Suppressor macrophage treated with lipopolysaccharide for 1 hour (primary cell): ENCODE data around the gene PTGIS.

Source experiments
- DNase-seq, 3 donors: peaks; one replicate each; pipeline ENCODE4 v3.0.0-alpha.2; 2020 to 2022

PTGIS gene

DNA sequence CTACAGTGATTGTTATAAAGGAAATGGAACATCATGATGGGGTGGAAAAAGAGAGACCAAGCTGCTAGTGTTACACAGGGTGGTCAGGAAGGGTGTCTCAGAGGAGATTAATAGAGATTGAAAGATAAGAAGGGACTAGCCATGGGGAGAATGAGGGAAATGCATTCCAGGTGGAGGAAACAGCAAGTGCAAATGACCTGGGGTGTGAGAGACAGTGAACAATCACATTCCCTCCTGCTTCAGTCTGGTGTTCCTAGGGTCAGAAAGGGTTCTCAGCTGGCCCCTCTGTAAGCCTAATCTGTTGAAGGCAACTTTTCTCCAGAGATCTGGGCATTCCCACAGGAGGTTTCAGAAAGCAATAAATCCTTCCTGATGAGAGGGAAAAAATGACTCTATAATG, 81.9 kb downstream of the PTGIS start:
- no peak for DNase-seq

DNA sequence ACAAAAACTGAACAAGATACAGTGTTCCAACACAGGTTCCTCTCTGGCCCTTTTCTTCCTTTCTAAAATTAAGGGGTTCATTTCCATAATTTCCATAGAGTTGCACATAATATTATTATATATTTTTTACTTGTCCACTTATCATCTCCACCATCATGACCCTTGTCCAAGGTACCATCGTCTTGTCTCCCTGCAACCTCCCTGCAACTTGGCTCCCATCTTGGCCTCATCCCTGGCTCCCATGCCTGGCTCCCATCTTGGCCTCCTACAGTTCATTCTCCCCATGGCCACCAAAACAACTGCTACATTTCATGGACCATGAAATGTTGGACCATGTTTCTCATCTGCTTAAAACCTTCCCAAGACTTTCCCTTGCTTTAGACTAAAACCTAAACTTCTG, 82.4 kb downstream of the PTGIS start:
- no peak for DNase-seq

DNA sequence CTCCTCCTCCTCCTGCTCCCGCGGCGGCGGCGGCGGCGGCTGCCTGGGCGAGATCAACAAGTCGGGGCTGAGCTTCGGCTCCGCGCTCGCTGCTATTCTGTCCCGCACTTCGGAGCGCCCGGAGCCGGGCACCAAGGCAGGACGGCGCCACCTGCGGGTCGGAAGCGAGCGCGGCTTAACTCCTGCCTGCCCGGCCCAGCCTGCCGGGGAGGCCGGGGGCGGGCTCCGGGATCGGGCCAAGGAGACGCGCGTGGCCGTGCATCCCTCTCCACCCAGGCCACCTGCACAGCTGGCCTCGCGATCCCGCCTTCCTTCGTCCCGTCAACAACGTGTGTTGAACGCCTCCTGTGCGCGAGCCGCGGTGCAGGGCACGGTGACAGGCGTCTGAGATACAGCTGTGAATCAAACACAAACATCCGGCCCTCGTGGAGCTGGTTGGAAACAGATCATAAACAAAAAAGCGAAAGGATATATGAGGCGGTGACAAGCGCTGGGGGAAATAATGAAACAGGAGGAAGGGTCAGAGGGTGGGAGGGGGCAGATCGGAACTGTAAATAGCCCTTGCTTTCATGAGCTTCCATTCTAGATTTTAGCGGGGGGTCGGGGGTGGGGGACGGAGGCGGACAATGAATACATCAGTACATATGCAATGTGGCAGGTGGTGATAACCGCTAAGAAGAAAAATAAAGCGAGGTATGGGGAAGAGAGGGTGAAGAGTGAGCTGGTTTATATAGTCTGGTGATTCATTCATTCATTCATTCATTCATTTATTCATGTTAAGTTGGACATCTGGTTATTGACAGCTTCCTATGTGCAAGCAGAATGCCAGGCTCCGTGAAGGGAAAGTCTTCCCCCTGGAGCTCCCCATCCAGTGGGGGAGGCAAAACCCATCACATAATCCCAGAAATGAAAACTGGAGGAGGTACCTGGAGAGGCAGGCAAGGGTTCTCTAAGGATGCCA, 83.5 kb downstream of the PTGIS start:
- peak; percentile 64 to 86 (median 76) for DNase-seq

DNA sequence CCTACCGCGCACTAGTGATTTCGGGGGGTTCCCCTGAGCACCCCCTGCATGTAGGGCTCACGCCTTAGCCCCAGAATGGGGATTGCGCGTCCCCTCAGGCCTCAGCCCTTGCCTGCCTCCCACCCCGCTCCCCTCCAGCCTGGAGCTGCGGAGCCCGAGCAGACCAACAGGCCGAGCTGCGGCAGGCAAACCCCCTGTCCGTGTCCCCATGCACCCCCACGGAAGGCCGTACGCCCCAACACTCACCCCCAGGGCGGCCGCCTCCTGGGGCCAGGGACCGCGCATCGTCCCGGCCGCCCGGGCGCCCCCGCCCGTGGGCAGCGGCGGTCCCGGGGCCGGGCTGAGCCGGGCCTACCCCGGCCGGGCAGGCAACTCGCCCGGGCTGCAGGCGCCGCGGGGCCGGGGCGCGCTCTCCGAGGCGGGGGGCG, 84.2 kb downstream of the PTGIS start:
- no peak for DNase-seq

DNA sequence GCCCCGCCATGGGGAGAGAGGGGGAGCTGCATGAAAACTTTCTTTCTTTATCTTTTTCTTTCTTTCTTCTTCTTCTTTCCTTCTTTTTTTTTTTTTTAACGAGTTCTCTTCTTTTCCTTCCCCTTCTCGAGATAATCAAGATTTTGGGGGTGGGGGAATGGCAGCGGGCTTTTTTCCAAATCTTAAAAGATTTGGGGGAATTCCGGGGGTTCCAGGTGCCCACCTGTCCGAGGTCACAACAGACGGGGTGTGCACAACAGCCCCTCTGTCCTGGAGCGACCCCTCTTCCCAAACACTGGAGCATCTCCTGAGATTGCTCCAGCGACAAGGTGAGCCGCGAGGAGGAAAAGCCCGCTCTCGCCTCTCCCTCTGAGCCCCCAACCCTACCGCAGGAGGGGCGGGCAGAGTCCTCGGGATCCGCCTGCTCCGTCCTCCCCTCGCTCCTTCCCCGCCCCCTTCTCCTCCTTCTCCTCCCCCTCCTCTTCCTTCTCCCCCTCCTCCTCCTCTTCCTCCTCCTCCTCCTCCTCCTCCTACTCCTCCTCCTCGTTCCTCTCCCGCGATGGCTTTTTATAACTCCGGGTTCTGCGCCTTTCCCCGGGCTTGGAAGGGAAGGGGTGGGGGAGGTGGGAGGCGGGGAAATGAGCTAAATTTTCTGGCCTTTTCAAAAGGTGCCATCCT, 84.8 kb downstream of the PTGIS start:
- DNase-seq, result no peak

DNA sequence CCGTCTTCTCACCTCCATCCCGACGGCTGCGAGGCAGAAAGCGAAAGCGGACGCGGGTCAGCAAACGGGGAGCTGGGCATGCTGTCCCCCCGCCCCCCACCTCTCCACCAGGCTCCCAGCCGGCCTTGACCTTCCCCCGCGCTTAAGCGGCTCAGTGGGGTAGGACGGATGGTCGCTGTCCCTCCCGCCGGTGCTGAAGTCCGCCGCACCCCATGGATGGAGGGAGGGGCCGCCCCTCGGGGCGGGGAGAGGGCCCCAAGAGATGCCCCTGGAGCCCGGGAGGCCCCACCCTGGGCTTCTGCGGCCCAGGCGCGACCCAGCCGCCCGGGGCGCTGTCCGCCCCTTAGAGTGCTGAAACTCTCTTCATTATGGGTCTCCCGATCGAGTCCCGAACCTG, 85.3 kb downstream of the PTGIS start, which contains the start of gene KCNB1:
Gene KCNB1, minus strand, starts transcription at position 48 of the 397 bp plus-strand sequence. CDS start 188 bp downstream, outside the sequence.
- peak; percentile 25 to 57 (median 29) for DNase-seq

DNA sequence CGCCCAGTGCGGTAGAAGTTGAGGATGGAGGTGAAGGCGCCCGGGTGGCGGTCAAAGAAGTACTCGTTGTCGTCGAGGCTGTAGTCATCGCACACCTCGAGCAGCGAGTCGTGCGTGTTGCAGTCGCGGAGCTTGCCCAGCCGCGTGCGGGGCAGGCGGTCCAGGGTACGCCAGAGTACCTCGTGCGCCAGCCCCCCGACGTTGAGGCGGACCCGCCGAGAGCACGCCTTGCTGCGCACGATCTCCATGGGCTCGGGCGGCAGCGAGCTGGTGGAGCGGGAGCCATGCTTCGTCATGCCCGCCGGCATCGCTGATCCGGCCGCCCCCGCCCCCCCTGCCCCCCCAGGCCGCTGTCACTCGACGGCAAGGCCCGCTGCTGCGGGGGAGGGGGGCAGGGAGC, 85.8 kb downstream of the PTGIS start:
- no peak for DNase-seq

DNA sequence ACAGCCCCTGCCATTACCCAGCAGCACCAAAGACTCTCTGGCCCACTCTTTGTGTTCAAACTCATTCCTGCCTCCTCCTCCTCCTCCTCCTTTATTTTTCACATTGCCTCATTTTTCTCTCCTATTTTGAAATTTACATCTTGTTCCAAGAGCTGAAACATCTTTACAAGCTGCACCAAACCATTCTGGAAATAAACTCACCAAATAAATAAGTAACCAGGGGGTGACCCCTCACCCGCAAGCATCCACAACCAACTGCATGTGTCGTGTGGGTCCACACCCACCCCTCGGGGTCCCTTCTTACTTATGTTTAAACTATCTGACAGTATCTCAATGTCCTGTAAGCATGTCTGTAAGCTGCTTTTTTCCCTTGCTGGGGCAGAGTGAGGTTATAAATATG, 86.8 kb downstream of the PTGIS start:
- no peak for DNase-seq

DNA sequence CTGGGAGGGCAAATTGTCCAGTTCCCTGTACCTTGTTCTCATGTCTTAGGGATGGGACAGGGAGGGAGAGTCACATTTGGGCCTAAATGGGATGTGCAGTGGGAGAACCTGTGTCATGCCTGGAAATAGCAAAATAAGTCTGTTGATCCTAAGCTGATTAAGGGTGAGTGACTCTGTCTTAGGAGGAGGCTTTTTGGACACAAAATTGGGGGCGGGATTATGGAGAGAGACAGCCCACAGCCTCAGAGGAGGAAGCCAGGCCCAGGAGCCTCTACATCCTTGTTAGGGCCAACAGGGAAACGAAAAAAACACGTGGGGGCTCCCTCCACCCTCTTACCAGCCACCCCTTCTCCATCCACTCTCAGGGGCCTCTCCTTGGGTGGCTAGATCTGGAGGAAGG, 87.7 kb downstream of the PTGIS start:
- no peak for DNase-seq

DNA sequence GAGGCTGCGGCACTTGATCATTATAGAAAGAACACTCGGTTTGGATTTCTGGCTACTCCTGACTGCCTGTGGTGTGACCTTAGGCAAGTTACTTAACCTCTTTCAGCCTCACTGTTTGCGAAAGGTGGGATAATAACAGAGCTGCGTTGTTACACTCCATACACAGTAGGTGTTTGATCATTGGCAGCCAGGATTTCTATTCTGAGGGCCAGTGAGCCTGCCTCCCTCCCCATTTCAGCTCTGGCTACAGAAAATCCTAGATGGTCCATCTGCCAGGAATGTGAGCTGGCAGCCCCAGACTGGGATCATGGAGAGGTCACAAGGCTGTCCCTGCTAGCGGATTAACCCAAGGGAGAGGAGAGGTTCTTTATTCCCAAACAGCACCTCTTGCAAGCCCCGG, 88.2 kb downstream of the PTGIS start:
- DNase-seq, result no peak

DNA sequence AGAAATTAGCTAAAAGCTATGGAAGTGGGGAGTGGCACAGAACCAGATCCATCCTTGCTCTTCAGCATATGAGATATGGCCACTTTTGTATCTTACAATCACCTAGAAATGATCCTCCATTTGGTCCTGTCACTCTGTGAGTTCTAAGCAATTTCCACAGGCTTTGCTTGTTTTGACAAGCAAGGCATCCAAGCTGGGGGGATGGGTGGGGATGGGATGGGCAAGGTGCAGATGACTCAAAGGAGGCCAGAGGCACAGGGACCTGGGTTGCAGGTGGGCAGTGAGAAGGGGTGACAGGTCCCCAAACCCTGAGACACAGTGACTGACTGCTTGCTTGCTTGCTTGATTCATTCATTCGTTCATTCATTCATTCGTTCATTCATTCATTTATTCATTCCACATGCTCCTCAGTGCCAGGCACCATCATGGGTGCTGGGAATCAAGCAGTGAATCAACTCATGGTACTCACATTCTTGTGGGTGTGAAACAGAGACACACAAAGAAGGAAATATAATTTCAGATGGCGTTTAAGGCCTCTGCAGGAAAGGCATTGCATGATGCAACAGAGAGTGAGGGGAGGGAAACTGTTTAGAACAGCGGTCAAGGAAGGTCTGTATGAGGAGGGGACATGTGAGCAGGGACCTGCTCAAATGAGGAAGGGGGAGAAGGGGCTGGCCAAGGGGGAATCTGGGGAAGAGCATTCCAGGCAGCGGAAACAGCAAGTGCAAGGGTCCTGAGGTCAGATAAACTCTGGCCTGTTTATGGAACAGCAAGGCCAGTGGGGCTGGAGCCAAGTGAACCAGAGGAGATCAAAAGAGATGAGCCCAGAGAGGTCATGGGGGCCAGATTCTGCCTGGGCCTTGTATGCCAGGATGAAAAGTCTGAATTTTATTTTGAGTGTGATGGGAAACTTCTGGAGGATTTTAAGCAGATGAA, 88.9 kb downstream of the PTGIS start:
- no peak for DNase-seq

DNA sequence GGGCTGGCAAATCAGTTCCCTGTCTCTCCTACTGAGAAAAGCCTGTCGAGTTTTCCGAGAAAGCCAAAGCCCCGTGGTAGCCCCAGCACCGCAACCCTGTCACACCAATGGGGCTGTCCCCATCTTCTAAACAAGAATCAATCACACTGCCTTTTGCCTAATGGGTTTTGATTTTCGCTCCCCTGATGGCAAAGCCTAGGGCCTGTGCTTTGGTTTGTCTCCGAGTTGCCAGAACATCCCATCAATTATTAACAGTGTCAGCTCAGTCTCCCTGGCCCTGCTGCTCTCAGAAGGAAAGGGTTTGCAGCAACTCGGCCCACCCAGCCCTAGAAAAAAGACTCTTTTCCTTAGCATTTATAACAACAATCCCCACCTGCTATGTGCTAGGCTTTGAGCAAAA, 89.7 kb downstream of the PTGIS start:
- DNase-seq, result no peak

DNA sequence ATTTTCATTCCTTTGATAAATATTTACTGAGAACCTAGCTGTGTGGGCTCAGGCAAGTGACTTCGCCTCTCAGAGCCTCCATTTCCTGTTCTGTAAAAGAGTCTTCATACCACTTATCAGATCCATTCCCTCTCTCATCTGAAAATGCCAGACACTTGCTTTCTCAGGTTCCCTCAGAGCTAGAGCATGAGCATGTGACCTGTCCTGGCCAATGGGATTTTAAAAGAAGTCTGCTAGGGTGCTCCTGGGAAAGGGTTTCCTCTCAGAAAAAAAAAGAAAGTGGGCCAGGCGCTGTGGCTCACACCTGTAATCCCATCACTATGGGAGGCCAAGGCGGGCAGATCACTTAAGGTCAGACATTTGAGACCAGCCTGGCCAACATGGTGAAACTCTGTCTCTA, 90.7 kb downstream of the PTGIS start:
- no peak for DNase-seq

DNA sequence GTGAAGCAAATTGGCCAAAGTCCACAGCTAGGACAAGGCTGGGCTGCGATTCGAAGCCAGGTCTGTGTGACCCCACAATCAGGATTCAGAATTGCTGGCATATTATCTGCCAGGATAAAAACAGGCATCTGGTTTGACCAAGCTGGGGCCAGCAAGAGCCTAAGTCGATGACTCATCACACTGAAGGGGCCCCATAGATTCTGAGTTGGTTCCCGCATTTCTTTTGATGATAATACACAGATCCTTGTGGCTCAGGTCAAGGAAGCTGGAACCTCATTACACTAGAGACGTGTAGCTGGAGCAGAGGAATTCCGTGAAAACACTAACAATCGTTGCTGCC, 92.0 kb downstream of the PTGIS start:
- no peak for DNase-seq

DNA sequence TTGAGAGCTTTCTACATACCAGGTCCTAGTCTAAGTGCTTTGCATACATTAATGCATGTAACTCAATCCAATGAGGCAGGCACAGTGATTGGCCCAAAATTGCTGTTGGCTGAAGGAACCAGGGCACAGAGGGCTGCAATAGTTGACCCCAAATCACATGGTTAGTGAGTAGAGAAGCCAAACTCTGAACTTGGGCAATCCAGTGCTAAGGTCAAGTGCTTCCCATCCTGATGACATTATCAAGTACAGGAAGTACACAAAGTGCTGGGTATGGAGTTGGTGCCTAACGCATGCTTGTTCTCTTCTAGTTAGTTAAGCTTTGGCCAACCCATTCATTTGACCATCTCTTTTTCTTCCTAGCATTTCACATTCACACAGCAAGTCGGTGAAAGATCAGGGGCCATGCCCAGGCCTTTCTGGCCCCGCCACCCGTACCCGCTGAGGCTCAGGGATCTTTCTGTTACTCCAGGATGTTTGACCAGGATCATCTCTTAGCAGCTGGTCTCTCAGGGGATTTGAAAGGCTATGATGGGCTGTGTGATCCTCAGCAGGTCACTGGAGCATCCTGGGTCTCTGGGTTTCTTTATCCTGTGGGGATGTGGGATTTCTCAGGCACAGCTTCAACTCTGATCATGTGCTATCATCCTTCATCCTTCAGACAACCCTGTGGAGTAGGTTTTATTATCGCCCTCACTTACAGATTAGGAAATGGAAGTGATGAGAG, 92.5 kb downstream of the PTGIS start:
- peak in 1 of 3 donors; percentile 35 for DNase-seq

DNA sequence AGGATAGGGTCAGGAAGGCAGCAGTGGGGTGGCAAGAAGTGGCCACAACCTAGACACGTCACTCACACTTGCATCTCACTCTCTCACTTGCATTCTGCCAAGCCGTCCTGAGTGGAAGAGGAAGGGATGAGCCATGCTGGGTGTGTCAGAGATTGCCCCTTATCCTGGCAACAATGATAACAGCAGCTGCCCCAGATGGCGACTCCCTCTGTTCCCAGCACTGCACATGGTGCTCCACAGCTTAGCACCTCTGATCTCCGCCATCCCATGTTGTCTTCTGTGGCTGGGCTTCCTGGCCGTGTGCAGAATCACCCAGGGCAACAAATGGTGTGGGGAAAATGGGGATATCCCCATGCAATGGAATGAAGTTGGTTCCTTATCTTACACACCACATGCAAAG, 96.5 kb downstream of the PTGIS start:
- DNase-seq, result no peak

DNA sequence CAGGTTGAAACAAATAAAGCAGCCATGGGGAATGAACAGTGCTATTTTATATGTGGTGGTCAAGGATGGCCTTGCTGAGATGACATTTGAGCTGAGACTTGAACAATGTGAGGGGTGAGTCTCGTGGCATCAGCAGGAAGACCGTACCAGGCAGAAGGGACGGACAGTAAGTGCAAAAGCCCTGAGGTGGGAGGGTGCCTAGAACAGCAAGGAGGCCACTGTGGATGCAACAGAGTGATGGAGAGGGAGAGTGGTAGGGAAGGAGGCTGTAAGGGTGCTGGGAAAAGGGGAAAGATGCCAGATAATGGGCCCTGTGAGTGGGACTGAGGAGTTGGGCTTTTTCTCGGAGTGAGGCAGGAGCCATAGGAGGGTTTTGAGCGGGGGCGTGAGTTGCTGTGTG, 97.0 kb downstream of the PTGIS start:
- DNase-seq, result no peak

DNA sequence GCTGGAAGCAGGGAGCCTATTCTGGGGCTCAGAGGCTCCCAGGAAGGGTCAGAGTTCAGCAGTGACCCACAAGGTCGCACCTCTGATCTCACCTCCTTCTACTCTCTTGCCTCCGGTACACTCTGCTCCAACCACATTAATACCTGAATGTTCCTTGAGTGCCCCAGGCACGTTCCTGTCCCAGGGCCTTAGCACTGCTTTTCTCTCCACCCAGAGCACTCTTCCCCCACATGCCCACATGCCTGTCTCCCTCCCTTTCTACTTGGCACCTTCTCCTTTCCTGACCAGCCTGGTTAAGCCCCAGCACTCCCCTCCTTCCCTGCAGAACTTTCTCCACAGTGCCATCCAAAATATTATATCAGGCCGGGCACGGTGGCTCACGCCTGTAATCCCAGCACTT, 98.9 kb downstream of the PTGIS start:
- DNase-seq, result no peak

DNA sequence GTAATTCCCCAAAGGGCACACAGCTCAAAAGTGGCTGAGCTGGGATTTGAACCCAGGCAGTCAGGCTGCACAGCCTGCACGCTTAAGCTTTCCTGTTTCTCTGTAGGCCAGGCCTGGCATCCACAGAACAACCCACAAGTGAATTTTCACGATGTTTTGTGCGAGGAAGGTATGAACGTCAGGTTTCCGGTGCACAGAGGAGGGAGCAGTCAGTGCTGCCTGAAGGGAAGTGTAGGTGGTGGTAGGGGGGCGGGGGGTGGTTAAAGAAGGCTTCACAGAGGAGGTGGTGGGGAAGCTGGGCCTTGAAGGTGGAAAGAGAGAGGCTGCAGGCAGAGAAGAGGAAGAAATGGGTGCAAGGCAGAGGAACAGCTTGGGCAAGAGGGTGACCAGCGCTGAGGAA, 99.5 kb downstream of the PTGIS start:
- no peak for DNase-seq

DNA sequence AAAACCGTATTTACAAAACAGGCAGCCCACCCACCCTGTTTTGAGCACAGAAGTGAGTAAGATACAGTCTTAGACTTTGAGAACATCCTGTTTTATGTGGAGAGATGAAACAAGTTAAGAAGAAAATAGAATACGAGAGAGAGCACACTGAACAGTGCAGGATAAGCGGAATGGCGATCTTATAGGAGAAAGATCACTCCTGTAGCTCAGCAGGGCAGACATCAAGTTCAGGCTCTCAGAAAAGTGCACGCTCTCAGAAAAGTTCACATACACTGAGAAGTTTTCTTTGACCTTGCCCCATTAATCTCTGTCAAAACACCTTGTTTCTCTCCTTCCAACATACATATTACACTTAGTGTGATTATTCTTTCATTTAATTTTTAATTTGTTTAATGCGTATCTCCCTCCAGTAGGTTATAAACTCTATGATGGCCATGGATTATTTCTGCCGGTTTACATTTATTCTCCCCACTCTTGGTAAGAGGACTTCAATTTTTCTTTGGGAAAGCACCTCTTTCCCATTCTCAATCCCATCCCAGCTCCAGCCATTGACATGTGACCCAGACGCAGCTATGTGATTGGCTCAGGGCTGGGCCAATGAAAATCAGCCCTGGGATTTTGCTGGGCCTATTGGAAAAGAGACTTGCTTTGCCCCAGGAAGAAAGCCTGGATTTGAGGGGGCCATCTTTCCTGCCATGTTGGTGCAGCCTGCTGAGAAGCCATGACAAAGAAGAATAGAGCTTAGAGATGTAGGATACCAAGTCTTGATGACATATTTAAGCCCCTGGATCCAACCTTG, 101.6 kb downstream of the PTGIS start:
- no peak for DNase-seq

DNA sequence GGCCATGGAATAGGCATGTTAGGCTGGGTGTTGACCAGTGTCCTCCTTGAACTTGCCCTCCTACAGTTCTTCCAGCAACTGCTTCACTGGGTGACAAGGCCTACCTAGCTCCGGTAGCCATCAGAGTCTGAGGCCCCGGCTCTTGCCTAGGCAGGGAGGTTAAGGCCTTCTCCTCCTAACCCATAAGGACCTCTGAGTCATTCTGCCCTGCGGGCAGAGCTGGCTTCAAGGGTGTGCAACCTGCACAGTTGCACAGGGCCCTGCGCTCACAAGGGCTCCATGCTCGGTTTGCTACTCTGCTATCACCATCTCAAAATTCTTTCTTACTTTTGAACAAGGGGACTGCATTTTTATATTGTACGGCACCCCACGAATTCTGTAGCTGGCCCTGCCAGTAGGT, 103.4 kb downstream of the PTGIS start:
- no peak for DNase-seq

DNA sequence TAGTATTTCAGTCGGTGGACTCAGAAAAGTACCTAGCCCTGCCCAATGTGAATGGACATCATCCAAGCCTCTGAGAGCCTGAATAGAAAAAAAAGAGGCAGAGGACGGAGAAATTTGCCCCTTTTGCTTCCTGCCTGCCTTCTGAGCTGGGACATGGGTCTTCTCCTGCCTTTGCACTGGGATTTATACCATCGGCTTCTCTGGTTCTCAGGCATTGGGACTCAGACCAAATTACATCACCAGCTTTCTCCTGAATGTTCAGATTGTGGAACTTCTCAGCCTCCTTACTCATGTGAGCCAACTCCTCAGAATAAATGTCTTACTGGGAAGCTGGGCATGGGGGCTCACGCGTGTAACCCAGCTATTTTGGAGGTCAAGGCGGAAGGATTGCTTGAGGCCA, 105.3 kb downstream of the PTGIS start:
- no peak for DNase-seq
